Karpas-422 (cell line): ENCODE data around the gene ANO1. TPM values are rescaled to one million over a fixed set of nuclear protein-coding genes. Genes with fewer than 3 reads are reported as not detected.
"Not testable (repeated sequence)": the region's sequence is repeated elsewhere in the genome, so short reads cannot be mapped to it uniquely, and the experiment has no call there.

Experiments
- DNase-seq: peaks from one replicate; pipeline ENCODE4 v3.0.0-alpha.2; 2015
- H2AFZ ChIP-seq: fragments of 200-600 bp; sonication (generic); 2 replicates; pipeline ENCODE4 v1.6.1; 2014; ENCODE audit warnings: antibody characterized with exemption, low read length, mixed read lengths
- H3K27ac ChIP-seq: fragments of 200-600 bp; sonication (generic); 2 replicates; pipeline ENCODE4 v1.5.1; 2014; ENCODE audit warnings: mild to moderate bottlenecking, low read length, moderate library complexity
- H3K27me3 ChIP-seq: fragments of 200-600 bp; sonication (generic); 2 replicates; pipeline ENCODE4 v1.6.1; 2014; ENCODE audit warnings: low read length, mixed read lengths
- H3K36me3 ChIP-seq: fragments of 200-600 bp; sonication (generic); 2 replicates; pipeline ENCODE4 v1.6.1; 2014; ENCODE audit warnings: low read length, mixed read lengths; ENCODE audit not compliant: insufficient read depth
- H3K4me1 ChIP-seq: fragments of 200-600 bp; sonication (generic); 2 replicates; pipeline ENCODE4 v1.6.1; 2014; ENCODE audit warnings: mild to moderate bottlenecking, low read length, mixed read lengths
- H3K4me2 ChIP-seq: fragments of 200-600 bp; sonication (generic); 2 replicates; pipeline ENCODE4 v1.6.1; 2014; ENCODE audit warnings: low read length, low read depth, mild to moderate bottlenecking; ENCODE audit not compliant: poor library complexity, severe bottlenecking
- H3K4me3 ChIP-seq: fragments of 200-600 bp; sonication (generic); 2 replicates; pipeline ENCODE4 v1.5.1; 2014; ENCODE audit warnings: mild to moderate bottlenecking, antibody characterized with exemption, low read length, mixed read lengths
- H3K79me2 ChIP-seq: fragments of 200-600 bp; sonication (generic); 2 replicates; pipeline ENCODE4 v1.6.1; 2014; ENCODE audit warnings: mild to moderate bottlenecking, low read length, mixed read lengths
- H3K9ac ChIP-seq: fragments of 200-600 bp; sonication (generic); 2 replicates; pipeline ENCODE4 v1.6.0; 2014; ENCODE audit warnings: low read length
- H3K9me2 ChIP-seq: fragments of 200-600 bp; sonication (generic), shearing (Covaris generic); replicated peaks from 2 replicates; pipeline ENCODE4 v1.6.0; 2014; ENCODE audit warnings: mild to moderate bottlenecking, low read length, moderate library complexity; ENCODE audit not compliant: insufficient read depth
- H3K9me3 ChIP-seq: fragments of 300-700, 200-600 bp; sonication (generic); 2 replicates; pipeline ENCODE4 v1.6.1; 2014; ENCODE audit warnings: low read length, mixed read lengths
- H4K20me1 ChIP-seq: fragments of 200-600 bp; sonication (generic); 2 replicates; pipeline ENCODE4 v1.6.1; 2014; ENCODE audit warnings: mild to moderate bottlenecking, antibody characterized with exemption, low read length, low read depth; ENCODE audit not compliant: insufficient read depth
- total RNA-seq: library from RNA; depleted of rRNA; stranded (reverse); fragments of >200 nt; shearing (Covaris generic); gene quantifications from 2 replicates; pipeline ENCODE4 v1.2.3, GENCODE V29; 2014; ENCODE audit warnings: low replicate concordance

The ANO1 gene
- total RNA-seq, 1 experiment from 2014 or later = not detected

DNA sequence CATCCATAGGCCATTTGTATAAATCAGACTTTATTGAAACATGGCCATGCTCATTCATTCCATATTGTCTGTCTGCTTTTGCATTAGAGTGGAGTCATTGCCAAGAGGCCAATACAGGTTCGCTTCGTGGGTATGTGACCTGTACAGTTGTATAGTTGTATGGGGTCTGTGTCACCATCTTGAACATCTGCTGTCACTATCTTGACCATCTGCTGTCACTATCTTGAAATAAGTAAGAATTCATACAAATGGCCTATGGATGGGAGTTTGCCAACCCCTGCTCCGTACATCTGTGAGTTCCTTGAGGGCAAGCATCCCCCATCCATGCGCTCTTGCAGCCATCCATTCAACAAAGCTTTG is 44.4 kb upstream of the ANO1 start:
- Histone ChIP-seq H3K36me3 (no peaks in the 10 kb centered on the region), H3K9ac (no peak overlapping the region), H4K20me1 (no peaks in the 10 kb centered on the region), H3K4me2 (no peak overlapping the region), H3K9me3 (no peaks in the 10 kb centered on the region), H2AFZ (no peak overlapping the region), H3K27me3 (0 out of 2 replicates have a peak, but pooled peaks cover 5% of the 10 kb centered on the region), H3K9me2 (no peaks in the 10 kb centered on the region), H3K4me3 (no peak overlapping the region), H3K79me2 (no peaks in the 10 kb centered on the region), H3K27ac (no peak overlapping the region), H3K4me1 (no peaks in the 10 kb centered on the region)
- DNase-seq = no peak

- H3K4me1 ChIP-seq = no peaks in the 10 kb centered on the region
- H3K9ac ChIP-seq = no peak overlapping the region
- no peak overlapping the region for H2AFZ ChIP-seq
- no peaks in the 10 kb centered on the region for H3K9me2 ChIP-seq
- 0 out of 2 replicates have a peak, but pooled peaks cover 5% of the 10 kb centered on the region for H3K27me3 ChIP-seq
- no peaks in the 10 kb centered on the region for H3K79me2 ChIP-seq
- H3K27ac ChIP-seq = no peak overlapping the region
- H3K4me3 ChIP-seq = no peak overlapping the region
- H4K20me1 ChIP-seq = no peaks in the 10 kb centered on the region
- no peaks in the 10 kb centered on the region for H3K36me3 ChIP-seq
- DNase-seq = no peak
- no peak overlapping the region for H3K4me2 ChIP-seq
- no peaks in the 10 kb centered on the region for H3K9me3 ChIP-seq
These were observed 43.3 kb upstream of the ANO1 start for GRCh38 chr11:70034740-70035365.

- not testable (repeated sequence) for H3K4me3 ChIP-seq, H3K4me1 ChIP-seq, H3K27me3 ChIP-seq, H2AFZ ChIP-seq, H3K4me2 ChIP-seq, H3K9me2 ChIP-seq, DNase-seq, H3K27ac ChIP-seq, H3K36me3 ChIP-seq, H4K20me1 ChIP-seq, H3K79me2 ChIP-seq, H3K9ac ChIP-seq, H3K9me3 ChIP-seq
These were observed 42.5 kb upstream of the ANO1 start for GRCh38 chr11:70035665-70036064.

- DNase-seq = no peak
- no peak overlapping the region for H3K9ac ChIP-seq
- no peak overlapping the region for H3K4me3 ChIP-seq
- H4K20me1 ChIP-seq = no peaks in the 10 kb centered on the region
- no peak overlapping the region for H3K4me2 ChIP-seq
- H2AFZ ChIP-seq = no peak overlapping the region
- 0 out of 2 replicates have a peak, but pooled peaks cover 5% of the 10 kb centered on the region for H3K27me3 ChIP-seq
- no peak overlapping the region for H3K27ac ChIP-seq
- no peaks in the 10 kb centered on the region for H3K9me3 ChIP-seq
- H3K36me3 ChIP-seq = no peaks in the 10 kb centered on the region
- no peaks in the 10 kb centered on the region for H3K9me2 ChIP-seq
- no peaks in the 10 kb centered on the region for H3K79me2 ChIP-seq
- H3K4me1 ChIP-seq = no peaks in the 10 kb centered on the region
These were observed 40.9 kb upstream of the ANO1 start for GRCh38 chr11:70036971-70037882.

DNA sequence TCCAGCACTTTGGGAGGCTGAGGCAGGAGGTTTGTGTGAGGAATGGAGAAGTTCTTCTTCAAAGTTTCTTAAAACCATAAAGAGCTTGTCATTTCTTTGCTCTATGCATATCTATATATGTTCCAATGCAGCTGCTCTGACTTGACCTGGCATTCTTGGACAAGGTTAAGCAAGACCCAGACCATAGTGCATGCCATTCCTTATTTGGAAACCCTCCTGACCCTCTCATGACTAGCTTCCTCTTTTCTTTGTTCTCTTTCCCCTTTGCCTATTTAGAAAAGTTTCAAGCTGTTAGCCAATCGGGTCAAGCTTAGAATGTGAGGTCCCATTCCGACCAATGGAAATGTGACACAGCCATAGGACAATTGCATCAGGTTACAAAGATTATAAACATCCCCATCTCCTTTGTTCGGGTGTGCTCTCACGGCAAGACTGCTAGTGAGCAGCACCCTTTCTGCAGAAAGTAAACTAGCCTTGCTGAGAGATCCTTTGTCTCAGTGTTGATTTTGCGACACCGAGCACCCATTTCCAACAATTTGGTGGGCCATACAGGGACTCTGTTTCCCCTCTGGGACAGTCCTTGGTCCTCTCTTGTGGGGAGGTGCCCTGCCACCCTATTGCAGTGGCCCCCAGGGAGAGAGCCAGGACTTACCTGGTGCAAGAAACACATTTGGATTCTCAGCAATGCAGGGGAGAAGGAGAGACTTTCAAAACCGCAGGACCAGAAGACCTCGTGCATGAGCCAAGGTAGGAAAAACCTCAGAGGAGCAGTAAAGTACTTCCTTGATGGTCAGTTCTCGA is 39.9 kb upstream of the ANO1 start:
- no peaks in the 10 kb centered on the region for H4K20me1 ChIP-seq
- no peak for DNase-seq
- no peaks in the 10 kb centered on the region for H3K9me2 ChIP-seq
- no peak overlapping the region for H3K4me3 ChIP-seq
- H3K36me3 ChIP-seq = no peaks in the 10 kb centered on the region
- H3K27me3 ChIP-seq = 0 out of 2 replicates have a peak, but pooled peaks cover 5% of the 10 kb centered on the region
- no peaks in the 10 kb centered on the region for H3K79me2 ChIP-seq
- no peak overlapping the region for H3K27ac ChIP-seq
- no peak overlapping the region for H3K9ac ChIP-seq
- H3K9me3 ChIP-seq = no peaks in the 10 kb centered on the region; the same call in 1 of the 2 replicates
- H2AFZ ChIP-seq = no peak overlapping the region
- no peaks in the 10 kb centered on the region for H3K4me1 ChIP-seq
- H3K4me2 ChIP-seq = no peak overlapping the region

DNA sequence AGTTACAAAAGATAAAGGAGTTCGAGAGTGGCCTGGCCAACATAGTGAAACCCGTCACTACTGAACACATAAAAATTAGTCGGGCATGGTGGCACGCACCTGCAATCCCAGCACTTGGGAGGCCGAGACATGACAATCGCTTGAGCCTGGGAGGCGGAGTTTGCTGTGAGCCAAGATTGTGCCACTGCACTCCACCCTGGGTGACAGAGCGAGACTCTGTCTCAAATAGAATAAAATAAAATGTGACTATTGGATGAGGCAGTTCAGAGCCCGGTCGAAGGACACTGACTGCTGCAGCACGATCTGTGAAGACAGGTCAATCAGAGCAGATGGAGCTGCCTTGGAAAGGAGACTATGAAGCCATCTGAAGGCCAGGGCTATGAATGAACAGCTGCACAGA is 37.7 kb upstream of the ANO1 start:
- Histone ChIP-seq H3K4me3 (no peak overlapping the region), H3K9me2 (no peaks in the 10 kb centered on the region), H3K4me1 (no peaks in the 10 kb centered on the region), H3K9me3 (peaks cover 4% of the 10 kb centered on the region; the same call in 1 of the 2 replicates), H4K20me1 (no peaks in the 10 kb centered on the region), H3K27ac (no peak overlapping the region), H3K36me3 (no peaks in the 10 kb centered on the region), H3K4me2 (no peak overlapping the region), H3K27me3 (0 out of 2 replicates have a peak, but pooled peaks cover 5% of the 10 kb centered on the region), H2AFZ (no peak overlapping the region), H3K9ac (no peak overlapping the region), H3K79me2 (no peaks in the 10 kb centered on the region)
- no peak for DNase-seq

DNA sequence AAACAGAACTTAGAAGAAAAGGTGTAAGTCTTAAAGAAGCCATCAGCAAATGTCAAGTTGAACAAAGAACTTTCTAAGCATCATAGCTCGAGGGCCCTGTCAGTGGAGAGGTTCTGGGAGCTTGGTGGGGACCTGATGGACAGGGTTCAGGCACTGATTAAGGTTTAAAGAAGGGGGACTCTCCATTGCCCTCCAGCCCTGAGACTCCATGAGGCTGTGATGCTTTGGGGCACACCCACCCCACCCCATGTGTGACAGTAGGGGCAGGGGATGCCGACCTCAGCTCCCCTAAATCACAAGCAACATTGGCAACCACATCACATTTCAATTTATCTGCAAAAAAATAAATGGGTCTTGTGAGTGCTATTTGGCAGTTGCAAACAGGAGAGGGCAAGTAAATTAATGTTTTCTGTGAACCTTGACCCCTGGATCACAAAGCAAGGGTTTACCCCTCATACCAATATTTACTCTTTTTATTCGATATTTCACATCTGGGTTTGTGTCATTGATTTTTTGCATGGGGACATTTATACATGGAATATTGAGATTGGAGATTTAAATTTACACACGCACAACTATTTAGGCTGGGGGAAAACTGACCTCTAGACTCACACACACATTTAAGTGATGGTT is 37.1 kb upstream of the ANO1 start:
- H3K9me2 ChIP-seq = no peaks in the 10 kb centered on the region
- no peaks in the 10 kb centered on the region for H4K20me1 ChIP-seq
- H3K36me3 ChIP-seq = no peaks in the 10 kb centered on the region
- peaks cover 4% of the 10 kb centered on the region; the same call in 1 of the 2 replicates for H3K9me3 ChIP-seq
- no peaks in the 10 kb centered on the region for H3K4me1 ChIP-seq
- H3K27me3 ChIP-seq = 0 out of 2 replicates have a peak, but pooled peaks cover 5% of the 10 kb centered on the region
- no peak overlapping the region for H3K27ac ChIP-seq
- no peak overlapping the region for H3K9ac ChIP-seq
- H3K79me2 ChIP-seq = no peaks in the 10 kb centered on the region
- no peak for DNase-seq
- H3K4me2 ChIP-seq = no peak overlapping the region
- no peak overlapping the region for H2AFZ ChIP-seq
- H3K4me3 ChIP-seq = no peak overlapping the region
